Measurements from ENCODE around the gene MAP3K9.

DNA sequence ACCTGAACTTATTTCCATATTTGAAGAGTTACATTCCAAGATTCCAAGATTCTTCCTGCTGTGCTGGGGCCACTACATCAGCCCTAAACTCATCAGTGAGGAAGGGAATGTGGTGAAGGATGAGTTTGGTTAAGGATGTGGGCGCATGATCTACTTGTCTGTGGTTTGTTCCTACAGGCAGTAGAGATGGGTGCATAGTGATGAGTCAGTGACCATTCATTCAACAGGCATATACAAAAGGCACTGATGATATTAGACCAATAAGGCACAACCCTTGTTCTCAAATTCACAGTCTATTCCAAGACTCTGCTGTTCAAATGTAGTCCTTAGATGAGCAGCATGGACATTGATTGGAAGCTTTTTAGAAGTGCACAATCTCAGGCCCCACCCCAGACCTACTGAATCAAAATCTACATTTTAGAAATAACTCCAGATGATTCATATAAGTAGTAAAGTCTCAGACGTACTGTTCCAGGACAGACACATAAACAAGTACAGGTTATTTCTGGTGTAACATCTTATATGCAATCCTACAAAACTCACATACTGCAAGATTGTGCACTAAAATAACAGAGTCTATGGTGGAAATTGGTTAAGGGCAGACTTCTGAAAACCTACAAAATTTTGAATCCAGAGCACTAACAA lies 47.7 kb upstream of the MAP3K9 start:
- TF ChIP-seq, protein P1, sequence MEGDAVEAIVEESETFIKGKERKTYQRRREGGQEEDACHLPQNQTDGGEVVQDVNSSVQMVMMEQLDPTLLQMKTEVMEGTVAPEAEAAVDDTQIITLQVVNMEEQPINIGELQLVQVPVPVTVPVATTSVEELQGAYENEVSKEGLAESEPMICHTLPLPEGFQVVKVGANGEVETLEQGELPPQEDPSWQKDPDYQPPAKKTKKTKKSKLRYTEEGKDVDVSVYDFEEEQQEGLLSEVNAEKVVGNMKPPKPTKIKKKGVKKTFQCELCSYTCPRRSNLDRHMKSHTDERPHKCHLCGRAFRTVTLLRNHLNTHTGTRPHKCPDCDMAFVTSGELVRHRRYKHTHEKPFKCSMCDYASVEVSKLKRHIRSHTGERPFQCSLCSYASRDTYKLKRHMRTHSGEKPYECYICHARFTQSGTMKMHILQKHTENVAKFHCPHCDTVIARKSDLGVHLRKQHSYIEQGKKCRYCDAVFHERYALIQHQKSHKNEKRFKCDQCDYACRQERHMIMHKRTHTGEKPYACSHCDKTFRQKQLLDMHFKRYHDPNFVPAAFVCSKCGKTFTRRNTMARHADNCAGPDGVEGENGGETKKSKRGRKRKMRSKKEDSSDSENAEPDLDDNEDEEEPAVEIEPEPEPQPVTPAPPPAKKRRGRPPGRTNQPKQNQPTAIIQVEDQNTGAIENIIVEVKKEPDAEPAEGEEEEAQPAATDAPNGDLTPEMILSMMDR (IDR thresholded peaks at IDR 0.05; ENCODE audit: insufficient read depth, low read depth, low read length) = no peak
- no peak for TF ChIP-seq EZH2 (IDR thresholded peaks at IDR 0.05; ENCODE audit: insufficient read depth, low read length)
